HG02884 (cell line): ENCODE data around the gene CHD5.
"Not testable (repeated sequence)": the region's sequence is repeated elsewhere in the genome, so short reads cannot be mapped to it uniquely, and the experiment has no call there.

Experiments used
- ATAC-seq: cut with Tn5 transposase; IDR thresholded peaks from one replicate; pipeline ENCODE4 v1.9.1; 2021; ENCODE audit warnings: mild to moderate bottlenecking, moderate library complexity; ENCODE audit not compliant: unreplicated experiment

Gene CHD5

DNA sequence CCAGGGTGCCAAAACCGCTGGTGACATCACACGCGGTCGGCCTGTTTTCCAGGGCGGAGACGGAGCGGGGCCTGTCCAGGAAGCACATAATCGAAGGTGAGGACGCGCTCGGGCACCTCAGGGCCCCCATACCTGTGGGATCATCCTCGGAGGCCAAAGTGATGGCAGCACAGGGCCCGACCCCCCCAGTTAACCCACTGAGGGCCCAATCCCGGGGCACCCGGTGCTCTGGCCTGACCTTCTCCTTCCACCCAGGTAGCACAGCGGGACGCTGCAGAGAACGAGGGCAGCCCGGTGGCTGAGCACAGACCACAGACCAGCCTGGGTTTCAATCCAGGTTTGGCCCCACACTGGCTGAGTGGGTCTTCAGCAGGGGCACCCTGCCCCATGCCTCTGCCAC, 91.2 kb downstream of the CHD5 start:
- ATAC-seq: no peak

DNA sequence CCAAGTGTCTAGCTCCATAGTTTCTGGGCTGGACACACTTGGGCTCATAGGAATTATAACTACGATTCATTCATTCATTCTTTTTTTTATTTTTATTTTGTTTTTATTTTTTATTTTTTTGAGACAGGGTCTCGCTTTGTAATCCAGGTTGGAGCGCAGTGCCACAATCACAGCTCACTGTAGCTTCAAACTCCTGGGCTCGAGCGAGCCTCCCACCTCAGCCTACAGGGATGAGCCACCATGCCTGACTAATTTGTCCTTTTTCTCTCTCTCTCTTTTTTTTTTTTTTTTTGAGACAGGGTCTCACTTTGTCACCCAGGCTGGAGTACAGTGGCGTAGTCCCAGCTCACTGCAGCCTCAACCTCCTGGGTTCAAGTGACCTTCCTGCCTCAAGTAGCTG, 92.2 kb downstream of the CHD5 start:
- no peak for ATAC-seq

DNA sequence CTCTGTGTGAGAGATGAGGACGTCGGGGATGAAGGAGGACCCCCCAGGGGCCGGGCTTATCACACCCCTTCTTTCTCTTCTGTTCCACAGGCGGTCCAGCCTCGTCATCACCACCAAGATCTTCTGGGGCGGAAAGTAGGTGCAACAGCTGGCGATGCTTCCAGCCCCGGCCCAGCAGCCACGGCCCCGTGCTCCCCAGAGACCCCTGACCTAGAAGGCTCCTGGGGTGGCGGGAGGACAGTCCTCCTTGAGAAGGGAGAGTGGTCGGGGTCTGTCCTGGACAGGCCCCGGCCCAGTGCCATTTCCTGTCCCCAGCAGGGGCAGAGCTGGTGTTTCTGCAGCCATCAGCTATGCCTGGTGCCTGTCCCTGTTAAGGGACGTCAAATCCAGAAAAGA, 92.7 kb downstream of the CHD5 start:
- ATAC-seq: no peak

DNA sequence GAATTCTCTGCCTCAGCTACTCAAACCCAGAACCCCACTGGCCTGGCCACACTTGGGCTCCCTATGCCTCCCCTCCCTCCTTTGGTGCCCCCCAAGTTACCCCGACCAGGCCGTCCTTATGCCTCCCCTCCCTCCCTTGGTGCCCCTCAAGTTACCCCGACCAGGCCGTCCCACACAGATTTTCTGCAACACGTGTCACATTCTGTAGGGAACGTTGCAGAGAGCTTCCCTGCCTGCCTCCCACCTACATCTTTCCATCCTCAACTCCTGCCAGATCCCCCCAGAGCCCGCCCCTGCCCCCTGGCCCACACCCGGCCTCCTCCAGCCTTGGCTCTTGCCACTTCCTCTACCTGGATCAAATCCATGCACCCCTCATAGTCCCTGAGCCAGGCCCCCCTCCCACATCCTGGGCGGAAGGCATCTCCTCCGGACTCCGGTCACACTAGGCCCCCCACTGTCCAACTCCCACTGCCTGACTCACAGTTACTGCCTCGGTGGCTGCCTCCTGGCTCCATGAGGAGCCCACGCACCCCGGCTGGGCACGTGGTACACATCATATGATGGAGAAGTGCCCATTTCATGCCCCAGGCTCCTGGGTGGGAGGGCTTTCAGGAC, 93.3 kb downstream of the CHD5 start:
- ATAC-seq: no peak

DNA sequence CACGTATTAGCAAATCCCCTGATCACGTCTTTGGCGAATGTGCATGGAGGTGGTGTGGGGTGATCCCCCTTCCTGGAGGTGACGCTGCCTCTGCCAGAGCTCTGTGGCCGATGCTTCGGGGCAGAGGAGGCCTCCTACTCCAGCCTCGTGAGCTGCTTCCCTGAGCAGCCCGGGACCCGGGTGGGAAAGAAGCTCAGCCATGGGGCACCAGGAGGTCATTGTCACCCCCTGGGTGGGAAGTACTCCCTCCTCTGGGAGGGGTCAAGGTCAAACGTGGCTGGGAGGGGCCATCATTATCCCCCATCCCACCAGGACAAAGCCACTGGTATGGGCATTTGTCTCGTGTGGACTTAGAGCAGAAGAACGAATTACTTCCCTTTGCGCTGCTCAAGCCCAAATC, 93.8 kb downstream of the CHD5 start:
- no peak for ATAC-seq

DNA sequence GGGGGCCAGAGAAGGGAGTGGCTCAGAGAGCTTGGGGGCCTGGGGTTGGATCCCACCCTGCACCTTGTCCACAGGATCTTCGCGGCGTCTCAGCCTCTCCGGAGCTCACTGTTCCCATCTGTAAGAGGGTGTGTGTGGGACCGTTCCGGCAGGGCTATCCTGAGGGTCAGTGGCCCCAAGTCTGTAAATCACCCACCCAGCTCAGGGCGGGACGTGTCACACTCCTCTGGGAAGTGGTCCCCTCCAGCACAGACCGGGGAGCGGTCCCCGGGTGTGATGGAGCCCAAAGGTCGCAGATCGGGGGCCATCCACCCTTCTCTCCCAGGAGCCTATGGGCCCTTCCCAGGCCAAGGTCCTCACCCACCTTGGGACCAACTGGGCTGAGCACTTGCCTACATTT, 94.5 kb downstream of the CHD5 start:
- ATAC-seq: no peak

DNA sequence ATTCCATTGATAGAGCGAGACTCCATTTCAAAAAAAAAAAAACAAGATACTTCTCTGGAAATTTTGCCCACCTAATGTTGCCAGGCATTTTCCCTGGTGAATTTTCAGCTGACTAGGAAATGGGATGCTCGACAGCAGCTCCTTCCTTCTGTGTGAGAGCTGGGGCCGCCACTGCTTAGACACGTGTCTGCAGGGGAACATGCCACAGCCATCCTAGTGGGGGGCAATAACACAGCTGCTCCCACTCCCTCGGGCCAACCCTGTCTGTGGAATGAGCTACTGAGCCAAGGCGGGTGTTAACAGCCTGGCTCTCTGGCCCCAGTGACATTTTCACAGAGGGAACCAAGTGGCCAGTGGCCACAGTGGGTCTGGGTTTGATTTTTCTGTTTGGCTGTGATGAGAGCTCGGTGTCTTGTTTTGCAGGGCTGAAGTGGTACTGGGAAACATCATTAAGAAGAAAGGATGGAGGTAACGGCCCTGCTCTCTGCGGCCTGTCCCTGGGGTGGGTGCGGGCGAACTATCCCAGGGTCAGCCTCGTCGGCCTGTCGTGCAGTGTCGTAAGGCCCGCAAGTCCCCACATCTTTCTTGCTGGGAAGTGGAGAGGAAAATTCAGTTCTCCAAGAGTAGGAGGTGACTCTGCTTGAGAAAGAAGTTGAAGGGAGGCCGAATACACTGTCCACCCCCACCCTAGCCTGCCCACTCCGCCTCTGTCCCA, 95.2 kb downstream of the CHD5 start:
- ATAC-seq: no peak

DNA sequence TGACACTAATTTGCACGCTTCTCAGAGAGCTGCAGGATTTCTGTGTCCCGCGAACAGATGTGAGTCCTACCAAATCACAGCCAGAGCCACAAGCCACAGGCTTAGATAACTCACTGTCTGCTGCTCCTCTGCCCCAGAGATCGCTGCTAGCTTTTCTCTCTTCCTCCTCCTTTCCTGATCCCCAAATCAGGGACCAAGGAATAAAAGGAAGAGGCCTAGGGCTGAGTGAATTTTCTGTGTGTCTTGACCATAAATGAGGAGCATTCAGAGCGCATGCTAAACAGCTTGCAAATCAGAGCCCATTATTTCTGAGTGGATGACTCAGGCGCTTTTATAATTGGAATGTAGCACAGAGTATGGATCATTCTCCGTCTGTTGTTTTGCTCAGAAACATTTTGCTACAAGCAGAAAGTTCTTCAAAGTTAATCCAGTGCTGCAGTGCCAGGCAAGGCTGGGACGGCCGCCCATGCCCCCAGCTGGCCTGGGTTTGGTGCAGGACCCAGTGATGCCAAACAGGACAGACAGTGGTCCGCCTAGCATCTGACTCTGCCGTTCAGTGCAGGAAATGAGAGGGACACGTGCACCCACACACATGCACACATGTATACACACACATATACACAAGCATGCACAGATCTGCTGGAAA, 96.2 kb downstream of the CHD5 start:
- no peak for ATAC-seq

DNA sequence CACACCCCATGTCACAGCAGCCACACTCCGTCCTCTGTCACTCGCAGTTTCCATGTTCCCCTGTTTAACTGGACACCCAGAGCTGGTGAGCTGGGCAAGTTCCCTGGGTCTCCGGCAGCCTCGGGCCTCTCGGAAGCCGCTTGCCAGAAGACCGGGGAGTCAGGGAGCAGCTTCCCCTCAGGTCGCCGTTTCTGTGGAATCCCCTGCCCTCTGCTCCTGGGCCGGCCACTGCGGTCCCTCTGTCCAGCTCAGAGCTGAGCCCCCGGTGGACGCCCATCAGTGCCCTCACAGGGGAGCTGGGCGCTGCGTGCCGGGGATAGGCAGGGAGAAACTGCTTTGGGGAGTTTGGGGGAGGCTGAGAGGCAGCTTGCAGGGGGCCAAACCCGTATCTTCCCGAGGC, 96.7 kb downstream of the CHD5 start:
- no peak for ATAC-seq

DNA sequence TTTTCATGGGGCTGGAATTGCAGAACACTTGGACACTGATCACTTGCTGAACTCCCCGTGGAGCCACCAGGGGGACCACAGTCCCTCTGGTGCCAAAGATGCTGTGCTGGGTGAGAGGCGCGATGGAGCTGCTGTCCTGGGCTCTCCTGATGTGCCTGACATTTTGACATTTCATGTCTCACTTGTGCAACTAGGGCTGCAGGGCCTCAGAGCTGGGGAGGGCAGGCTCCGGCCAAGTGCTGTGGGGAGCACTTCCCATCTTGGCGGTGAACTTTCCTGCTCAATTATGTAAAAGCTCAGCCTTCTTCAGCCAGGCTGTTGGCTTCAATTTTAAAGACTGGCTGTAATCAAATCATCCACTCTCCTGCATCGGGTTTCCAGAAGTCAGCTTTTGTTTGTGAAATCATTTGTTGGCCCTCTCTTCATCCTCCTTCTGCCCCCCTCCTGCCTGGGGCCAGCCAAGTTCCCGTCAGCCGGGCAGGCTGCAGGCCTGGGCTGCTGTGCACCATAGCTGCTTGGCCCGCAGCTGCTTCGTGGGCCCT, 97.6 kb downstream of the CHD5 start:
- no peak for ATAC-seq

DNA sequence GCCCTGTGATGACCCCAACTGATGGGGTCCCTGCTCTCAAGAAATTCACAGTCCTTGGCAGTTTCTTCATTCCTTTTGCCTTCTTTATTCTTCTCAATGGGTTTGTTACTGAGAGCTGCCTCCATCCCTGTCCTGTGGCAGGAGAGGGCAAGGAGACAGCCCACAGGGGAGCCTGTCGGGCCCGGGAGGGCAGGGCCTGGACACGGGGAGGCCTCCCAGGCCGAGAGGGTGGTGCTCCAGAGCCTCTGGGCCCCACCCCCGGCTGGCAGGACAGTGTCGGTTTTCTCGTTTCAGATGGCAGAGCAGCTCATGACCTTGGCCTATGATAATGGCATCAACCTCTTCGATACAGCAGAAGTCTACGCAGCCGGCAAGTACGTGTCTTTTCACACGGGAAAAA, 98.2 kb downstream of the CHD5 start:
- ATAC-seq: no peak

DNA sequence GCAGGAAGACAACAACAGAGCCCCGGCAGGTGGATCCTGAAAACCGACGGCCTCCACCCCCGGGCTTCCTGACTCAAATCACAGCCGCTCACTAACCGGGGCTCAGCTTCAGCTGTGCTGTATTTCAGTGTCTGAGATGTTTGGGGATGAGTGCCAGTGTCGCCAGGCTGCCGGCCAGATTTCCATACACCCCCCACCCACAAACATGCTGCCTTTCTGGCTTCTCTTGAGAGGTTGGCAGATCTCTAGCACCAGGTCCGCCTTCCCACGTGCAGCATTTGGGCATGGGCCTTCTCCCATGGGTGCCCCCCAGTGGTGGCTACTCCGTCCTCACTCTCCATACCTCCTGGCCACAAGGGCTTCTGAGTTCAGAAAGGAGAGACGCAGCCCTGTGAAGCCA, 99.7 kb downstream of the CHD5 start:
- no peak for ATAC-seq

DNA sequence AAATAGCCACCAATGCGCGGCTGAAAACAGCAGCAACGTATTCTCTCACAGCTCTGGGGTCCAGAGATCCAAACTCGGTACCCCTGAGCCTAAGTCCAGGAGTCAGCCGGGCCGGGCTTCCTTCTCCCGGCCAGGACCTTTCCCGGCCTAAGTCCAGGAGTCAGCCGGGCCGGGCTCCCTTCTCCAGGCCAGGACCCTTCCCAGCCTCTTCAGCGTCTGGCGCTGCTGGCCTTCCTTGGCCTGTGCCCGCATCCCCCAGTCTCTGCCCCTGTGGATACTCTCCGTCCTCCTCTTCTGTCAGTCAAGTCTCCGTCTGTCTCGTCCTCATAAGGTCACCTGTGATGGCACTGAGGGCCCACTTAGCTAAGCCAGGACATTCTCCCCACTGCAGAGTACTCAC, 102.2 kb downstream of the CHD5 start:
- no peak for ATAC-seq

DNA sequence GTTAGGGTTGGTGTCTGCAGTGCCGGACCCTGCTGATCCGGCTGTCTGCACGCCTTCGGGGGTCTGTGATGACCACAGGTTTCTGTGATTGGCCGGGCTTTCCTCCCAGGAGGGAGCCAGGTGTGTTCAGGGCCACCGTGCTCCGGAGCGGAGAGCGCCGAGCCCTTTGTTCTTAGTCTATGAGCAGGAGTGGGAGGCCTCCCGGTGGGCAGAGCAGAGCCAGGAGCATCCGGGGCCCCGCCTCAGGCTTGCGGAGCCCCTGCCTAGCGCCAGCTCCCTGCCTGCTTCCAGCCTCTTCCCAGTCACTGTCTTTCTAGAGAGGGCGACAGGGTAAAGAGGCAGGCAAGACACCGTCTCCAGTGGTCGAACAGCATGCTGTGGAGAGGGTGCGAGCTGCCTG, 102.6 kb downstream of the CHD5 start:
- ATAC-seq: no peak

DNA sequence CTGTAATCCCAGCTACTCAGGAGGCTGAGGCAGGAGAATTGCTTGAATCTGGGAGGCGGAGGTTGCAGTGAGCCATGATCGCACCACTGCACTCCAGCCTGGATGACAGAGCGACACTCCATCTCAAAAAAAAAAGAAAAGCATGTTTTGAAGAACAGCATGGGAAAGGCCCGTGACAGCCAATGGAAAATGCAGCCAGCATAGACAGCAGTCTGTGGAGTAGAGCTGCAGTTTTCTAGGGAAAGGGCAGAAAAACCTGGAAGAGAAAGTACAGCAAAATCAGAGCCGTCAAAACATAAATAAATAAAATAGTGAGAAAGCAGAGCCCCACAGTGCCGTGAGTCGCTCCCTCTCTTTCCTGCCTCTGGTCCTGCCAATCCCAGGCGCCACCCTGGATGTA, 103.1 kb downstream of the CHD5 start:
- ATAC-seq: not testable (repeated sequence)

DNA sequence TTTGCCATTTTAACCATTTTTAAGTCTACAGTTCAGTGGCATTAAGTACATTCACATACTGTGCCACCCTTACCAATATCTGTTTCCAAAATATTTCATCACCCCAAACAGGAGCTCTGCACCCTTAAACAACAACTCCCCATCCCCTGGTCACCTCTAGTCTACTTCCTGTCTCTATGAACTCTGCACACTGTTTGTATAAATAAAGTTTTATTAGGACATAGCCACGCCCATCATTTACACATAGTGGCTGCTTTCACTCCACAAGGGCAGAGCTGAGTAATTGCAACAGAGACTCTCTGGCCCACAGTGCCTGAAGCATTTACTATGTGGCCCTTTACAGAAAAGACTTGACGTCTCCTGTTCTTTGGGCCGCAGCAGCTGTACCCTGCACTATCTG, 104.4 kb downstream of the CHD5 start:
- ATAC-seq: no peak

DNA sequence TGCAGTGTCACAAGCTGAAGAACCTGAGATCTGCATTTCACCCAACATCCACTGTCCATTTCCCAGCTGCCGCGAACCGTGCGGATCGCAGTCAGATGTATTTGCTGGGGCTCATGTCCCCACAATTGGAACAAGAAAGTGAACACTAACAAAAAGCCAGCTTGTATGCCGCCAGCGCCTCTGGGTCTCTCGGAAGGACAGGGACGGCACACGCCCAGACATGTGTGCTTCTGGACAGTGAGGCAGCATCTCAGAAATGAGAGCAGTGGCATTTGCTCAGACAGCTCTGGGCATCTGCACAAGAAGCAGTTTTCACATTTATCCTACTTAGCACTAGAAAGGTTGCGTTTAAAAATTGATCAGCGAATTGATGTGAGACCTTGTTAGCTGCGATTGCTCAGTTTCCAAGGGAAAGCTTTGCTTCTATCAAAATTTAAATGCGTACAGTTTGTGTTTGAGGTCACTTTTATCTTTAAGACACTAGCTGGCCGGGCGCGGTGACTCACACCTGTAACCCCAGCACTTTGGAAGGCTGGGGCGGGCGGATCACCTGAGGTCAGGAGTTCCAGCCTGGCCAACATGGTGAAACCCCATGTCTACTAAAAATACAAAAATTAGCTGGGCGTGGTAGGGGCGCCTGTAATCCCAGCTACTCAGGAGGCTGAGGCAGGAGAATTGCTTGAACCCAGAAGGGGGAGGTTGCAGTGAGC, 105.8 kb downstream of the CHD5 start:
- no peak for ATAC-seq

DNA sequence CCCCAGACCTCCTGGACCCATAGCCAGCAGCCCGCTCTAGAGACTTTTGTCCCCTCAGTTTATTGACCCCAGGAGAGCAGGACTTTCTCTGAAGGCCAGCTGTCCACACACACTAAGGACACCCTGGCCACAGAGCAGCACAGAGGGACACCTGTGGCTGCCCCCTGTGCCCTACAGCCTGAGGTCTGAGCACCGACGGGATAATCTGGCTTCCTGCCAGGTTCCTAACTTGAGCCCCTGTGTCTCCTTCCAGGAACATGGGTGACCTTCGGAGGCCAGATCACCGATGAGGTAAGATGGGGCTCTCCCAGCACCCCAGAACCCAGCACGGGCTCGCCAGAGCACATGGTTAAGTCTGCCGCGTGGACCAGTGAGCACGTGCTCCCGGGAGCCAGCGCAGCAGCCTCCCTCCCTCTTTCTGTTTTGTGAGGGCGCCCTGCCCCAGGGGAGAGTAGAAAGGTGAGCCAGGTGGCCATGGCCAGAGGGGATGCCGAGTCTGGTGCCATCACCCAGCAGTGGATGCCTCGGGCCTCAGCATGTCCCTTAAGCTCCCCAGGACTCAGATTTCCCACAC, 106.6 kb downstream of the CHD5 start:
- no peak for ATAC-seq

DNA sequence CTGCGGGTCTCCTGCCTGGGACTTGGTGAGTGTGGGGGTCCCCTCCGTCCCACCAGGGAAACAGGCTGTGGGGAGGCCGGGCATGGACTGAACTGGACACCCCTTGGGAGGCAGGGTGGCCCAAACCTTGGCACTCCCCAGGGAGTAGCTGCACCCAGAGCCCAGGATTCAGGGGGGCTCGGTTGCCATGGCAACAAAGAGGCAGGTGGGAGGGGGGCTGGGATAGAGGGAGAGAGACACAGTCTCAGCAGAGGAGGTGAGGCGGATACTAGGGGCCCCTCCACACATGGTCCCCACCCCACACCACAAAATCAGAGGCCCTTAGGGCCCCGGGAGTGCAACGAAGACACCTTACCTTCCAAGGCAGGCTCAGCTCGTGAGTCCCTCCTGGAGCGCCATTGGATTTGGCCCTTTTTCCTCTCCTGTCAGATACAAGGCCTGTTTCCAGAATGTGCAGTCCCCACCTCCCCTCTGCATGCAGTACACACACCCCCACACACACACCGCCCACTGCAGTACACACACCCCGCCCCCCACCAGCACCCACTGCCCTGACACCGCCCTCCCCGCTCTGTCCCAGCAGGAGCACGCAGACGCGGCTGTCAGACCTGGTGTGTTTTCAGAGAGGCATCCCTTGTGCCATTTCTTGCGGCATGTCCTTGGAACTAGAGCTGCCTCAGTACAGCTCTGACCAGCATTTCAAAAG, 107.2 kb downstream of the CHD5 start:
- ATAC-seq: no peak

DNA sequence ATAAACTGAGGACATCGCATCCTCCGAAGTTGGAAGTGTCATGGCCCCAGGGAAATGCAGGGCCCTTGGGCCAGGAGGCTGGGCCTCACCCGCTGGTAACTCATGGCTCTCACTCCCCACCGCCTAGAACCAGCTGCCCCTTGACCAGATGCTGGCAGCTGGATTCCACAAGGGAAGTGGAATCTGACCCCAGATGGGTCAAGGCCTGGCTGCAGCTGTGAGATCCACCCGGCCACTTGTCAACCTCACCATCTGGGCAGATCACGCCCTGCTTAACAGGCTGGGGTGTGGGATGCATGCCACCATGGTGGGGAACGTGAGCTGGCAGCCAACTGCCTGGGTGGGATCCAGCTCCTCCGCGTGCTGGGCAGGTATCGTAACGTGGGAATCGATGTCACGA, 108.9 kb downstream of the CHD5 start:
- no peak for ATAC-seq
